Measurements from ENCODE around the gene MACROD2. TPM values are rescaled to one million over a fixed set of nuclear protein-coding genes. Genes with fewer than 3 reads are reported as not detected.

The MACROD2 gene
- total and polyA plus RNA-seq, 2 of the 4 experiments (the other 2 are of a cell fraction) = not detected

DNA sequence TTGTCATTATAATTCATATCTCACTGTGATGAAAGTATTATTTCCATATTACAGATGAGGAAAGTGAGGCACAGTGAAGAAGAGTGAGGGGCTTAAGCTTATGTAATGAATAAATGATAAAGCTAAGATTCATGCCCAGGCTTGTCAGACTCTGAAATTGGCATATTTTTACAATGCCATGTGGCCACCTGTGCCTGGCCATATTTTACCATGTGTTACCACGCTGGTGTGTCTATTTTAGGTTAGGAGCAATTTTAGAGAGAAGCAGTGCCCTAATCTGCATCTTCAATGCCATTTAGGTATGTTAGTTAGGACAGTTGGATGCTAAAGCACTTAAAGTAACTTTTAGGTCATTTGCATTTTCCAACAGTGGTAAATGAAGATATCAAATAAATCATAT, 530.1 kb downstream of the MACROD2 start:
- Histone ChIP-seq H2AK9ac (replicated peaks; ENCODE audit: low read depth, low read length, poor library complexity) (no peak overlapping the region), H3K56ac (ENCODE audit: extremely low read depth, insufficient read depth, low read length) (no peak overlapping the region), H4K20me1 (ENCODE audit: insufficient read depth, low read length) (no peaks in the 10 kb centered on the region), H3K9ac (ENCODE audit: low read depth, low read length) (no peak overlapping the region), H3K36me3 (ENCODE audit: control insufficient read depth, insufficient read depth, low read length) (no peaks in the 10 kb centered on the region), H3K79me1 (ENCODE audit: low read depth in 1 of 2, low read length in 2 of 2) (no peaks in the 10 kb centered on the region), H2AFZ (replicated peaks; ENCODE audit: low read length, poor library complexity) (no peak overlapping the region), H4K91ac (ENCODE audit: insufficient read depth, low read depth, low read length) (no peak overlapping the region), H3K9me1 (ENCODE audit: insufficient read depth, low read length) (no peaks in the 10 kb centered on the region), H2BK20ac (ENCODE audit: low read depth, low read length) (no peak overlapping the region), H3K27me3 (ENCODE audit: control insufficient read depth, insufficient read depth, low read length) (peaks cover 2% of the 10 kb centered on the region; the same call in 1 of the 2 replicates), H3K18ac (ENCODE audit: low read depth, low read length) (no peak overlapping the region), H3K4ac (ENCODE audit: low read depth, low read length) (no peak overlapping the region), H3K9me3 (ENCODE audit: control insufficient read depth, insufficient read depth, low read length) (no peaks in the 10 kb centered on the region), H3K4me3 (ENCODE audit: insufficient read depth, low read depth, low read length) (no peak overlapping the region), H4K5ac (ENCODE audit: low read depth, low read length) (no peak overlapping the region), H3K4me1 (ENCODE audit: control insufficient read depth, insufficient read depth, low read length) (peaks cover 5% of the 10 kb centered on the region; the same call in 1 of the 2 replicates), H2BK15ac (ENCODE audit: low read depth, low read length) (no peak overlapping the region), H3K14ac (replicated peaks; ENCODE audit: low read depth, low read length) (no peak overlapping the region), H3K4me2 (ENCODE audit: low read depth, low read length) (no peak overlapping the region), H2BK120ac (ENCODE audit: low read depth, low read length) (no peak overlapping the region), H3K23ac (ENCODE audit: low read depth, low read length) (no peak overlapping the region), H3K27ac (ENCODE audit: insufficient read depth, low read length) (no peak overlapping the region), H2AK5ac (ENCODE audit: low read depth, low read length) (no peak overlapping the region), H2BK5ac (ENCODE audit: low read depth, low read length, poor library complexity, severe bottlenecking) (no peak overlapping the region), H4K8ac (ENCODE audit: low read depth in 2 of 2, low read length in 2 of 2) (no peak overlapping the region)
- intact Hi-C loops (cut with micrococcal nuclease) = no loop called here
- TF ChIP-seq, protein P1, sequence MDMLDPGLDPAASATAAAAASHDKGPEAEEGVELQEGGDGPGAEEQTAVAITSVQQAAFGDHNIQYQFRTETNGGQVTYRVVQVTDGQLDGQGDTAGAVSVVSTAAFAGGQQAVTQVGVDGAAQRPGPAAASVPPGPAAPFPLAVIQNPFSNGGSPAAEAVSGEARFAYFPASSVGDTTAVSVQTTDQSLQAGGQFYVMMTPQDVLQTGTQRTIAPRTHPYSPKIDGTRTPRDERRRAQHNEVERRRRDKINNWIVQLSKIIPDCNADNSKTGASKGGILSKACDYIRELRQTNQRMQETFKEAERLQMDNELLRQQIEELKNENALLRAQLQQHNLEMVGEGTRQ (IDR thresholded peaks at IDR 0.05; ENCODE audit: low read depth, low read length) = no peak
- TF ChIP-seq, protein P2, sequence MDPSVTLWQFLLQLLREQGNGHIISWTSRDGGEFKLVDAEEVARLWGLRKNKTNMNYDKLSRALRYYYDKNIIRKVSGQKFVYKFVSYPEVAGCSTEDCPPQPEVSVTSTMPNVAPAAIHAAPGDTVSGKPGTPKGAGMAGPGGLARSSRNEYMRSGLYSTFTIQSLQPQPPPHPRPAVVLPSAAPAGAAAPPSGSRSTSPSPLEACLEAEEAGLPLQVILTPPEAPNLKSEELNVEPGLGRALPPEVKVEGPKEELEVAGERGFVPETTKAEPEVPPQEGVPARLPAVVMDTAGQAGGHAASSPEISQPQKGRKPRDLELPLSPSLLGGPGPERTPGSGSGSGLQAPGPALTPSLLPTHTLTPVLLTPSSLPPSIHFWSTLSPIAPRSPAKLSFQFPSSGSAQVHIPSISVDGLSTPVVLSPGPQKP (IDR thresholded peaks at IDR 0.05; ENCODE audit: borderline replicate concordance, low read depth, low read length) = no peak
- TF ChIP-seq MXI1 (IDR thresholded peaks at IDR 0.05; ENCODE audit: borderline replicate concordance, low read depth, low read length) = no peak
- TF ChIP-seq CEBPB (IDR thresholded peaks at IDR 0.05; ENCODE audit: low read depth, low read length) = no peak
- TF ChIP-seq SMC3 (IDR thresholded peaks at IDR 0.05; ENCODE audit: low read depth, low read length) = no peak
- no peak for TF ChIP-seq CHD1 (IDR thresholded peaks at IDR 0.05; ENCODE audit: low read depth, low read length)
- TF ChIP-seq, protein P3, sequence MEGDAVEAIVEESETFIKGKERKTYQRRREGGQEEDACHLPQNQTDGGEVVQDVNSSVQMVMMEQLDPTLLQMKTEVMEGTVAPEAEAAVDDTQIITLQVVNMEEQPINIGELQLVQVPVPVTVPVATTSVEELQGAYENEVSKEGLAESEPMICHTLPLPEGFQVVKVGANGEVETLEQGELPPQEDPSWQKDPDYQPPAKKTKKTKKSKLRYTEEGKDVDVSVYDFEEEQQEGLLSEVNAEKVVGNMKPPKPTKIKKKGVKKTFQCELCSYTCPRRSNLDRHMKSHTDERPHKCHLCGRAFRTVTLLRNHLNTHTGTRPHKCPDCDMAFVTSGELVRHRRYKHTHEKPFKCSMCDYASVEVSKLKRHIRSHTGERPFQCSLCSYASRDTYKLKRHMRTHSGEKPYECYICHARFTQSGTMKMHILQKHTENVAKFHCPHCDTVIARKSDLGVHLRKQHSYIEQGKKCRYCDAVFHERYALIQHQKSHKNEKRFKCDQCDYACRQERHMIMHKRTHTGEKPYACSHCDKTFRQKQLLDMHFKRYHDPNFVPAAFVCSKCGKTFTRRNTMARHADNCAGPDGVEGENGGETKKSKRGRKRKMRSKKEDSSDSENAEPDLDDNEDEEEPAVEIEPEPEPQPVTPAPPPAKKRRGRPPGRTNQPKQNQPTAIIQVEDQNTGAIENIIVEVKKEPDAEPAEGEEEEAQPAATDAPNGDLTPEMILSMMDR (conservative IDR thresholded peaks at IDR 0.05; ENCODE audit: low read depth, low read length) = no peak
- TF ChIP-seq POLR2A (IDR thresholded peaks at IDR 0.05; ENCODE audit: low read depth, low read length) = no peak
- no peak for TF ChIP-seq FOS (IDR thresholded peaks at IDR 0.05; ENCODE audit: low read depth, low read length)
- TF ChIP-seq BHLHE40 (IDR thresholded peaks at IDR 0.05; ENCODE audit: low read depth, low read length) = no peak
- no peak for TF ChIP-seq RFX5 (IDR thresholded peaks at IDR 0.05; ENCODE audit: low read depth, low read length)
- TF ChIP-seq MAZ (IDR thresholded peaks at IDR 0.05; ENCODE audit: borderline replicate concordance, low read depth, low read length) = no peak
- no peak for TF ChIP-seq NFE2L2 (IDR thresholded peaks at IDR 0.05; ENCODE audit: low read depth, low read length)
- TF ChIP-seq RCOR1 (IDR thresholded peaks at IDR 0.05; ENCODE audit: insufficient replicate concordance, low read length) = no peak
- ChIA-PET CTCF (interaction anchor here (0.6 kb wide), 2 partner anchors 15 to 57 kb away, joined by 3 to 4 read pairs; no protein-coding TSS in a partner anchor), POLR2A (ENCODE audit: unreplicated experiment) (no interaction called here)
- in situ Hi-C loops (cut with MboI; ENCODE audit: low sequenced_read_pairs) = no loop called here
- dilution Hi-C loops (cut with HindIII; ENCODE audit: low sequenced_read_pairs, unreplicated experiment) = no loop called here
- DNase-seq = no peak
- WGBS, 2 experiments (ENCODE audit: extremely low coverage in 2 of 2, insufficient read length in 1 of 2) = no CpG with 5 or more reads among the region's 1 CpG
- BruUV-seq (replicated peaks) = no TSS peak
- no peak for ATAC-seq (ENCODE audit: low read depth)

All from IMR-90 (cell line).